Activated naive CD8-positive, alpha-beta T cell treated with anti-CD3 and anti-CD28 coated beads, Interleukin-2, amount 50 U/mL, for 24 hours (primary cell): Measurements from ENCODE around the gene CCDC170.
"Not testable (repeated sequence)": the region's sequence is repeated elsewhere in the genome, so short reads cannot be mapped to it uniquely, and the experiment has no call there.

Experiments used
- ATAC-seq: fragments of 150-1000 bp; cut with Tn5 transposase; one replicate; pipeline ENCODE4 v1.10.0; 2021
- DNase-seq: peaks from one replicate; pipeline ENCODE4 v3.0.0; 2021
- H3K27ac Mint-ChIP-seq: one replicate; pipeline ENCODE4 v1.8.0; 2021; ENCODE audit warnings: mild to moderate bottlenecking, mixed read lengths
- H3K27me3 Mint-ChIP-seq: one replicate; pipeline ENCODE4 v1.8.0; 2021; ENCODE audit warnings: mixed read lengths
- H3K36me3 Mint-ChIP-seq: one replicate; pipeline ENCODE4 v1.8.0; 2021; ENCODE audit warnings: low read depth, mixed read lengths
- H3K4me1 Mint-ChIP-seq: one replicate; pipeline ENCODE4 v1.8.0; 2021; ENCODE audit warnings: mixed read lengths
- H3K4me3 Mint-ChIP-seq: one replicate; pipeline ENCODE4 v1.8.0; 2021; ENCODE audit warnings: mild to moderate bottlenecking, moderate library complexity, mixed read lengths
- H3K9me3 Mint-ChIP-seq: one replicate; pipeline ENCODE4 v1.8.0; 2021; ENCODE audit warnings: mixed read lengths

Gene CCDC170

DNA sequence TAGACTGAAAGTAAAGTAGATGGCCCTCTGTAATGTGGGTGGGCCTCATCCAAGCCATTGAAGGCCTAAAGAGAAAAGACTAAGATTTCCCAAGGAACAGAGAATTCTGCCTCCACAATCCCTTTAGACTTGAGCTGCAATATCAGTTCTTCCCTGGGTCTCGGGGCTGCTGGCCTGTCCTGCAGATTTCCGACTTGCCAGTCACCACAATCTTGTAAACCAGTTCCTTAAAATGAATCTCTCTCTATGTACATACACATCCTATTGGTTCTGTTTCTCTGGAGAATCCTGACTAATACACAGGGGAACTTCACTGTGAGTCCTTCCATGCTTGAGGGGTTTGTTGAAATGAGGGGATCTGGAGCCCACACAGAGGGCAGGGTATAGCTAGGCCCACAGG lies 12.9 kb downstream of the CCDC170 start:
- Mint-ChIP-seq H3K4me1 (no peaks in the 10 kb centered on the region), H3K27me3 (peaks cover 6% of the 10 kb centered on the region), H3K36me3 (no peaks in the 10 kb centered on the region), H3K27ac (no peak overlapping the region), H3K9me3 (no peaks in the 10 kb centered on the region), H3K4me3 (no peak overlapping the region)
- DNase-seq (no peak), ATAC-seq (no peak)

DNA sequence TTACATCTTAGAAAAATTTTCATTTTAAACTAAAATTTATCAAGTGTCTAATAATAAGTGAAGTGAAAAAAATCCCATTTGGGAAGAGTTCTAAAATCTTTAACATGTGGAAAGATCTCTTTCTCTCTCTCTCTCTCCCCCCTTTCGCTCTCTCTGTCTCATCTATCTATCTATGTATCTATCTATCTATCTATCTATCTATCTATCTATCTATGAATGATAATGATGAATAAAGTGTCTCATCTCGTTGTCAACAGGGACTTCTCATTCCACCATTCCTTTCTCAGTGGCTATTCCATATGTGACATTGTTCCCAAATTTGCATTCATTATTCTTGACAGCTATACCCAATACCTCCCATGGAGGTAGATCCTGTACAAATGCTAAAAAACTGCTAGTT lies 15.2 kb downstream of the CCDC170 start:
- ATAC-seq (no peak), DNase-seq (no peak)
- Mint-ChIP-seq H3K9me3 (no peaks in the 10 kb centered on the region), H3K4me3 (no peak overlapping the region), H3K27ac (no peak overlapping the region), H3K4me1 (no peaks in the 10 kb centered on the region), H3K27me3 (no peaks in the 10 kb centered on the region), H3K36me3 (no peaks in the 10 kb centered on the region)

DNA sequence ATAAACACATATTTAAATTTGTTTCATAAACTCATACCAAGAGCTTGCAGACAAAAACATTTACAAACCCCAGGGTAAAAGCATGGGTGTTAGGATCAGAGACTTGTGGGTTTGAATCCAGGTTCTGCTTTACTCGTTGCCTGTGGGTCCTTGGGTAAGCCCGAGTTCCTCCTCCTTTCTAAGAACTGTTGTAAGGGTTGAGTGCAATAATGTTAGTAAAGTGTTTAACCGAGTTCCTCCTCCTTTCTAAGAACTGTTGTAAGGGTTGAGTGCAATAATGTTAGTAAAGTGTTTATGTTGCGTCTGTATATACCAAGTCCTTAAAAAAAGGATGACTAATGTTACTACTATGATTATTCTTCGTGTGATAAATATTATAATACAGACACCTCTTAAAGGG lies 18.7 kb downstream of the CCDC170 start:
- Mint-ChIP-seq H3K9me3 (peaks cover 5% of the 10 kb centered on the region), H3K27ac (no peak overlapping the region), H3K36me3 (no peaks in the 10 kb centered on the region), H3K4me1 (no peaks in the 10 kb centered on the region), H3K27me3 (no peaks in the 10 kb centered on the region), H3K4me3 (no peak overlapping the region)
- ATAC-seq: no peak
- DNase-seq: no peak

DNA sequence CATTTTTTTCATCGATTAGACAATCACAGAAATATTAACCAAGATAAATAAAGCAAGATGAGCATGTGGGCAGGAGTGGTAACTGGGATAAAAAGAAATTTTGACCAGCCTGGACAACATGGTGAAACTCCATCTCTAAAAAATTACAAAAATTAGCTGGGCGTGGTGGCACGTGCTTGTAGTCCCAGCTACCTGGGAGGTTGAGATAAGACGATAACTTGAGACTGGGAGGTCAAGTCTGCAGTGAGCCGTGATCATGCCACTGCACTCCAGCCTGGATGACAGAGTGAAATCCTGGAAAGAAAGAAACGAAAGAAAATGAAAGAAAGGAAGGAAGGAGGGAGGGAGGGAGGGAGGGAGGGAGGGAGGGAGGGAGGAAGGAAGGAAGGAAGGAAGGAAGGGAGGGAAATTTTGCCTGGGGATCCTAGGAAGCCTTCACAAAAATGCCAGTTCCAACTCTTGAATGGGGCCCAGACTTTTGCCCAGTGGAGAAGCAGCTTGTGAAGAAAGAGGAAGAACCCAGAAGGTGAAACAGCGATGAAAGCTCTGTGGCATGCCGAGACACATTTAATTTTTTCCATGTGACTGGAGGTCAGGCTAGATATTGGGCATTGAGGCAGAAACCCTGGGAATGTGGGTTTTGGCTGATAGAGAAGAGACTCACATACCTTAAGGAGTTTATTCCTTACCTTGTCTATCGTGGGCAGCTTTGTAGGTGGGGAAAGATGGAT lies 20.3 kb downstream of the CCDC170 start:
- DNase-seq: no peak
- peaks cover 2% of the 10 kb centered on the region for H3K36me3 Mint-ChIP-seq
- ATAC-seq: no peak
- H3K9me3 Mint-ChIP-seq: peaks cover 9% of the 10 kb centered on the region
- no peaks in the 10 kb centered on the region for H3K4me1 Mint-ChIP-seq
- H3K4me3 Mint-ChIP-seq: no peak overlapping the region
- H3K27ac Mint-ChIP-seq: no peak overlapping the region
- H3K27me3 Mint-ChIP-seq: no peaks in the 10 kb centered on the region

DNA sequence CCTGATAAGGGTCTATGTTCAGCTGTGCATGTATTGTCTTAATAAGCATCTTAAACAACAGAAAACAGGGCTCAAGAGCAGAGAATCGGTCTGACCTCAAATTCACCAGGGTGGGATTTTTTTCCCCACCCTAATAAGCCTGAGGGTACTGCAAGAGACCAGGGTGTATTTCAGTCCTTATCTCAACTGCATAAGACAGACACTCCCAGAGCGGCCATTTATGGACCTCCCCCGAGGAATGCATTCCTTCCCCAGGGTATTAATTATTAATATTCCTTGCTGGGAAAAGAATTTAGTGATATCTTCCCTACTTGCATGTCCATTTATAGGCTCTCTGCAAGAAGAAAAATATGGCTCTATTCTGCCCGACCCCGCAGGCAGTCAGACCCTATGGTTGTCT lies 25.2 kb downstream of the CCDC170 start:
- not testable (repeated sequence) for H3K36me3 Mint-ChIP-seq, H3K27me3 Mint-ChIP-seq, DNase-seq, H3K27ac Mint-ChIP-seq, H3K4me1 Mint-ChIP-seq, H3K4me3 Mint-ChIP-seq, ATAC-seq
- H3K9me3 Mint-ChIP-seq: peaks cover 34% of the 10 kb centered on the region

DNA sequence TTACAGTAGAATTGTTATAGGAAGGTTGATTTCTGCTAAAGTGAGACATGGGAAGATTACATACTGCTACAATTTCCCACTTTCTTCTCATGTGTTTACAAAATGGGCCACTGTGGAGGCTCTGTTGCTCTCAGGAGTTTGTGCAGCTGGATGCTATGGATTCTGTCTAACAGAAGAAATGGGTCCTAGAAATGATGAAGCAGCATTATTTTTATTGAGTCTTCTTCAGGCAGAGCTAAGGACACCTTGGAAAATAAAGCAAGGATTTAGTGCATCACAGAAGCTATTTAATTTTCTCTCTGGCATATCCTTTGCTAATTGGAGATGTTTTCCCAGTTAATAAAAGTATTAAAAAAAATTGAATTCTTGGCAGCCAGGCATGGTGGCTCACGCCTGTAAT lies 29.2 kb downstream of the CCDC170 start:
- peaks cover 29% of the 10 kb centered on the region for H3K9me3 Mint-ChIP-seq
- H3K36me3 Mint-ChIP-seq: peaks cover 2% of the 10 kb centered on the region
- H3K27ac Mint-ChIP-seq: no peak overlapping the region
- H3K27me3 Mint-ChIP-seq: peaks cover 6% of the 10 kb centered on the region
- no peak overlapping the region for H3K4me3 Mint-ChIP-seq
- ATAC-seq: no peak
- H3K4me1 Mint-ChIP-seq: no peaks in the 10 kb centered on the region
- no peak for DNase-seq

DNA sequence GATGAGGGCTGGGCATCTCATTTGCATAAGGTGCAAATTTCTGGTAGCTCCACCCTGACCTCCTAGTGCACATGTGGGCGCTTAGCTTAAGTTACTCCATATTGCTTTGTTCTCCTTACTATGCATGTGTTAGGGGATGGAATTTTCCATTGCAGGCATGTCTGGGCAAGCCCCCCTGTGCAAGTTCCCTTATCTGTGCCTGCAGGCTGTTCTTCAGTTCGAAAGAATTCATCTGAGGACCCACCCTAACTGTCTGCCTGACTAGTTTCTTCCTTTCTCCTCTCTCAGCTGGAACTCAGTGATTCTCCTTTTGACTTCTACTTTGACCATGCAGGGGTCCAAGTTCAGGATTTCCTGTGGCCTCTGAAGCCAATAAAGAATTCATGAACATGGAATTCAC lies 30.2 kb downstream of the CCDC170 start:
- ATAC-seq: no peak
- Mint-ChIP-seq H3K27me3 (peaks cover 9% of the 10 kb centered on the region), H3K9me3 (peaks cover 25% of the 10 kb centered on the region)

DNA sequence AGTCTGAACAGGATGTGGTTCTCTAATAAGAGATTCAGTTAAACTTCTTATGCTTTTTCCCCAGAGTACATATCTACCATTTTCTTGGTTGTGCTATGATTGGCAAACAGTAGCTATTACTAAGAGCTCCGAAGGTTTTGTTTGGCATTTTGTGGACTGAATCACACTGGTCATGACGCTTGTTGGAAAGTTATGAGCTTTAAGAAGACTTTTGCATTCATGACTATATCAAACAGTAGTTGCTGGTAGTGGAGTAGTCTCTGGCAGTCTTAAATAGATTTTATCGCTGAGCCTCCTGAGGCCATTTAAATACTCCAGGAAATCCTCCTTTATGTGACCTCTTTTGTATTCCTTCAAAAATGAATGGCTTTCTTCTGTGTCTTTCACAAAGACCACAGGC lies 40.8 kb downstream of the CCDC170 start:
- Mint-ChIP-seq H3K9me3 (peaks cover 9% of the 10 kb centered on the region), H3K4me3 (no peak overlapping the region), H3K36me3 (no peaks in the 10 kb centered on the region), H3K27ac (no peak overlapping the region), H3K4me1 (no peaks in the 10 kb centered on the region), H3K27me3 (peaks cover 7% of the 10 kb centered on the region)
- DNase-seq: no peak
- no peak for ATAC-seq

More for the DNA sequence above, 30.2 kb downstream of the CCDC170 start:
- no peak for DNase-seq
- H3K27ac Mint-ChIP-seq: no peak overlapping the region
- no peaks in the 10 kb centered on the region for H3K36me3 Mint-ChIP-seq
- H3K4me3 Mint-ChIP-seq: no peak overlapping the region
- no peaks in the 10 kb centered on the region for H3K4me1 Mint-ChIP-seq

DNA sequence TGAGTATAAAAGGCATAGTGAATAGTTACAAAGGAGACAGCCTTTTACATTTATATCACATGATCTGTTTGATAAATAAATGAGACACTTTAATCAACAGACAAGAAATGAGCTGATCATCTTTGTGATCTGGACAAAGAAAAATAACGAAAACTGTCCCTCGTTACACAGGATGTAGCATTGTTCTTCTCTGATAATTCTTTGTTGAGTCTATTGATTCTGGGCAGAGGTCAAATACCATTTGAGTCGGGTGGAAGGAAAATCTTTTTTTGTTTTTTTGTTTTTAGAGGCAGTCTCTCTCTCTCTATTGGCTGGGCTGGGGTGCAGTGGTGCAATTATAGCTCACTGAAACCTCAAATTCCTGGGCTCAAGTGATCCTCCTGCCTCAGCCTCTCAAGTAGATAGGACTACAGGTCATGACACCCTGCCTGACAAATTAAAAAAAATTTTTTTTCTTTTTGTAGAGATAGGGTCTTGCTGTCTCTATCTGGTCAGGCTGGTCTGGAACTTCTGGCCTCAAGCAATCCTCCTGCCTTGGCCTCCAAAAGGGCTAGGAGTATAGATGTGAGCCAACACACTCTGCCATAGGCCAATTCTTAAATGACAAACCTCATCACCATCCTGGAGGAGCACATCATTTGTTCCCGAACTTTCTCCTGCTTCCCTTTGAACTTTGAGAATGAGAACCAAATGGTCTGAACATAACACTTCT lies 41.8 kb downstream of the CCDC170 start:
- H3K9me3 Mint-ChIP-seq: peaks cover 16% of the 10 kb centered on the region
- no peaks in the 10 kb centered on the region for H3K36me3 Mint-ChIP-seq
- ATAC-seq (no peak), DNase-seq (no peak)
- peaks cover 8% of the 10 kb centered on the region for H3K27me3 Mint-ChIP-seq
- H3K4me3 Mint-ChIP-seq: no peak overlapping the region
- H3K4me1 Mint-ChIP-seq: no peaks in the 10 kb centered on the region
- H3K27ac Mint-ChIP-seq: no peak overlapping the region

DNA sequence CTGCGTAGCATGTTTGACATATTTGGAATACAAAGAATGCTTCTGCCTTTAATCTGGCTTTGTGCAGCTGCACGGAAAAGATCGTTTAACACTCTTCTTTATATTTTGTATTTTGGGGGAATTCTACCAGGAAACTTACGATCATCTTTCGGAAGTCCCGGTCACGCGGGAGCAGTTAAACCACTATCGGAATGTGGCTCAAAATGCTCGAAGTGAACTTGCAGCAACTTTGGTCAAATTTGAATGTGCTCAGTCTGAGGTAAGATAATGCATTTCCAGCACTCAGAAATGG lies 42.3 kb downstream of the CCDC170 start:
- ATAC-seq (no peak), DNase-seq (no peak)
- Mint-ChIP-seq H3K27me3 (peaks cover 5% of the 10 kb centered on the region), H3K9me3 (peaks cover 21% of the 10 kb centered on the region), H3K27ac (no peak overlapping the region), H3K4me1 (no peaks in the 10 kb centered on the region), H3K4me3 (no peak overlapping the region), H3K36me3 (no peaks in the 10 kb centered on the region)

DNA sequence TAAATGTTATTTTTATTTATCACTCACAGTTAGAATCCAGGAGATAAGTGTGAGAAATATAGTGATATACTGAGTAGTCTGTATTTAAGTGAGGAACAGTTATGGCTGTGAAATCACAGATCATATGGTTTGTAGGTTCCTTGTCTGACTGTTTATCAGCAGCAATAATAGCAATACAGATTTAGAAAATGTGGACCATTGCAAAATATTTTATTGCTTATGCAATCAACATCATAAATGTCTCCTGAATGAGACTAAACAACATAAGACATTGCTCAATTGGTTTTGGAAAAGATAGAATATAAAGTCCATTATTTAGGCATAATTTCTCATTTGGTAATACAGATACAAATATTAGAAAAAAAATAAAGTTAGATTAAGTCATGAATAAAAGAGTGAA lies 43.7 kb downstream of the CCDC170 start:
- peaks cover 18% of the 10 kb centered on the region for H3K9me3 Mint-ChIP-seq
- H3K4me3 Mint-ChIP-seq: no peak overlapping the region
- ATAC-seq (no peak), DNase-seq (no peak)
- H3K27ac Mint-ChIP-seq: no peak overlapping the region
- H3K36me3 Mint-ChIP-seq: no peaks in the 10 kb centered on the region
- peaks cover 5% of the 10 kb centered on the region for H3K27me3 Mint-ChIP-seq
- H3K4me1 Mint-ChIP-seq: no peaks in the 10 kb centered on the region

DNA sequence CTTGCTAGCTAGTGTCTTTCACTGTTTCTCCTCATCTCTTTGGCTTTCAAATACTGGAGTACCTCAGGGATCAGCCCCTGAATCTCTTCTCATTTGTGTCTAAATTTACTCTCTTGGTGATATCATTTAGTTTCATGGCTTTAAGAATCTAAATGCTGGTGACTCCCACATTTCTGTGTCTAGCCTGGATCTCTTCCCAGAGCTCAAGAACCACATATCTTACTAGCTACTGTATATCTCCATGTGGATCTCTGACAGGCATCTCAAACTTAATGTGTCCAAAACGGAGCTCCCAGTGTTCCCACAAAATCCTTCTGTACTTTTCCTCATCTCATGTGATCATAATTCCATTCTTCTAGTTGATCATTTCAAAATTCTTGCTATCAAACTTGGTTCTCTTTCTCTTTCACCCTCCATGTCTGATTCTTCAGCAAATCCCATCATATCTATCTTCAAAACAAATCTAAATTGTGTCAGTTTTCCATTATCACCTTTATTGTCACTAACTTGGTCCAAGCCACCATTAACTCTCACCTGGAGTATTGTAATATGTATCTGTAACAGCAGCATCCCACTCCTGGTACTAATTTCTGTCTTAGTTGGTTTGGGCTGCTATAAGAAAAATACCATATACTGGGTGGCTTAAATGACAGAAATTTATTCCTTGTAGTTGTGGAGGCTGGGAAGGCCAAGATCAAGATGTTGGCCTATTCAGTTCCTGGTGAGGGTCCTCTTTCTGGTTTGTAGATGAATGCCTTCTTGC lies 45.9 kb downstream of the CCDC170 start:
- Mint-ChIP-seq H3K4me3 (no peak overlapping the region), H3K4me1 (no peaks in the 10 kb centered on the region), H3K9me3 (peaks cover 18% of the 10 kb centered on the region), H3K27me3 (peaks cover 1% of the 10 kb centered on the region), H3K27ac (no peak overlapping the region), H3K36me3 (no peaks in the 10 kb centered on the region)
- no peak for ATAC-seq
- DNase-seq: no peak

DNA sequence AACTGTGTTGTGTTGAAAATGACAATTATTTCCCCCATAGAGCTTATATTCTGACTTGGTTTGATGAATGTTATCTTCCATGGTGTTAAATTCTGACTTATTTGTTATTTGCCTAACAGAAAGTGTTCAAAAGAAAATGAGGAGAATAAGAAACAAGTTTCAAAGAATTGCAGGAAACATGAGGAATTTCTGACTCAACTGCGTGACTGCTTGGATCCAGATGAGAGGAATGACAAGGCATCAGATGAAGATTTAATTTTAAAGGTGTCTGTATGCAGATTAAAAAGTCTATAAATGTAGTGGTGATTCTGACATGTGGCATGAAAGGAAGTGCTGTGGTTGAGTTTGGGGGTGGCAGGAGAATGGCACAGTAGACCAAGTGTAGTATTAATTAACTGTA lies 50.6 kb downstream of the CCDC170 start:
- Mint-ChIP-seq H3K9me3 (peaks cover 18% of the 10 kb centered on the region), H3K4me3 (no peak overlapping the region), H3K36me3 (no peaks in the 10 kb centered on the region), H3K4me1 (no peaks in the 10 kb centered on the region), H3K27me3 (peaks cover 9% of the 10 kb centered on the region), H3K27ac (no peak overlapping the region)
- ATAC-seq (no peak), DNase-seq (no peak)

DNA sequence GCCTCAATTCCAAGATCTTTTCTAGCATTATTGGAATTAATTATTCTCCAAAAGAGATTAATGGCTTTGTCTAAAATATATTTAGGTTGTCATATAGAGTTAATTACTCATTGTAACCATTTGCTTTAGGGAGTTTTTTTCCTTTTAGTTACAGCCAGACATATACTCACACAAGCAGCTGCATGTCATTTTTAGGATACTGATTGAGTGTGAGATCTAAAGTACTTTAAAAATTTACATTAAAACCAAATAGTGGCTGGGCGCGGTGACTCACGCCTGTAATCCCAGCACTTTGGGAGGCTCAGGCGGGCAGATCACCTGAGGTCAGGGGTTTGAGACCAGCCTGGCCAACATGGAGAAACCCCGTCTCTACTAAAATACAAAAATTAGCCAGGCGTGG lies 51.1 kb downstream of the CCDC170 start:
- H3K4me1 Mint-ChIP-seq, H3K27ac Mint-ChIP-seq, DNase-seq, H3K4me3 Mint-ChIP-seq, H3K27me3 Mint-ChIP-seq, ATAC-seq, H3K36me3 Mint-ChIP-seq: not testable (repeated sequence)
- H3K9me3 Mint-ChIP-seq: peaks cover 14% of the 10 kb centered on the region
